Liver (tissue), 9 donors: ENCODE results near the gene SHC4. TPM values are rescaled to one million over a fixed set of nuclear protein-coding genes. Genes with fewer than 3 reads are reported as not detected.

Experiments
- DNase-seq: peaks from one replicate; pipeline ENCODE4 v3.0.0-alpha.2; 2017; ENCODE audit warnings: low spot score
- H3K27ac ChIP-seq, 2 donors: one replicate each; pipeline ENCODE4 v1.7.0; 2013; ENCODE audit warnings: inconsistent platforms in 2 of 2, low read length in 2 of 2, control low read depth in 1 of 2, low read depth in 1 of 2, mild to moderate bottlenecking in 1 of 2
- H3K27me3 ChIP-seq, 4 donors: one replicate each; pipeline versions ENCODE4 v1.6.1 to v1.7.0; 2013; ENCODE audit warnings: low read length in 3 of 4, inconsistent platforms in 1 of 4, mild to moderate bottlenecking in 1 of 4, moderate library complexity in 1 of 4; ENCODE audit not compliant: control insufficient read depth in 4 of 4, insufficient read depth in 4 of 4
- H3K36me3 ChIP-seq, 4 donors: one replicate each; pipeline versions ENCODE4 v1.6.1 to v1.7.0; 2013; ENCODE audit warnings: low read length in 3 of 4, mild to moderate bottlenecking in 3 of 4, low read depth in 1 of 4, moderate library complexity in 1 of 4; ENCODE audit not compliant: control insufficient read depth in 4 of 4, insufficient read depth in 3 of 4
- H3K4me1 ChIP-seq, 4 donors: one replicate each; pipeline versions ENCODE4 v1.6.1 to v1.7.0; 2013; ENCODE audit warnings: low read length in 3 of 4, mild to moderate bottlenecking in 3 of 4, moderate library complexity in 1 of 4; ENCODE audit not compliant: control insufficient read depth in 4 of 4, insufficient read depth in 4 of 4
- H3K4me3 ChIP-seq, 3 donors: one replicate each; pipeline versions ENCODE4 v1.6.1 to v1.7.0; 2013; ENCODE audit warnings: low read length in 3 of 3, control low read depth in 1 of 3, low read depth in 1 of 3, mild to moderate bottlenecking in 1 of 3
- H3K9ac ChIP-seq, 2 donors: one replicate each; pipeline ENCODE4 v1.7.0; 2013; ENCODE audit warnings: low read length in 2 of 2, mild to moderate bottlenecking in 2 of 2, moderate library complexity in 2 of 2, control low read depth in 1 of 2, low read depth in 1 of 2
- H3K9me3 ChIP-seq, 4 donors: one replicate each; pipeline versions ENCODE4 v1.6.1 to v1.7.0; 2013; ENCODE audit warnings: low read length in 3 of 4; ENCODE audit not compliant: control insufficient read depth in 4 of 4
- CTCF ChIP-seq: fragments of 150-350 bp; IDR thresholded peaks from 2 replicates; pipeline ENCODE4 v1.5.1; 2017; ENCODE audit warnings: improper control_type of control experiment, low read depth, low read length; ENCODE audit not compliant: missing input control
- FOXA1 ChIP-seq: IDR thresholded peaks from 2 replicates; pipeline ENCODE4 v1.6.1; 2016; ENCODE audit warnings: antibody characterized with exemption
- FOXA2 ChIP-seq: IDR thresholded peaks from 2 replicates; pipeline ENCODE4 v1.6.1; 2016; ENCODE audit warnings: antibody characterized with exemption
- HNF4A ChIP-seq, 2 donors: conservative IDR thresholded peaks; 2 replicates each; pipeline ENCODE4 v1.6.1; 2016; ENCODE audit warnings: antibody characterized with exemption in 2 of 2, mild to moderate bottlenecking in 2 of 2
- HNF4G ChIP-seq: IDR thresholded peaks from 2 replicates; pipeline ENCODE4 v1.6.1; 2016; ENCODE audit warnings: antibody characterized with exemption
- JUND ChIP-seq, 2 donors: IDR thresholded peaks; 2 replicates each; pipeline ENCODE4 v1.6.1; 2016; ENCODE audit warnings: antibody characterized with exemption in 2 of 2
- MAX ChIP-seq: IDR thresholded peaks from 2 replicates; pipeline ENCODE4 v1.6.1; 2016; ENCODE audit warnings: antibody characterized with exemption
- NR2F2 ChIP-seq: IDR thresholded peaks from 2 replicates; pipeline ENCODE4 v1.6.1; 2016; ENCODE audit warnings: antibody characterized with exemption
- REST ChIP-seq: IDR thresholded peaks from 2 replicates; pipeline ENCODE4 v1.6.1; 2016; ENCODE audit warnings: antibody characterized with exemption, mild to moderate bottlenecking
- RXRA ChIP-seq, 2 donors: IDR thresholded peaks; 2 replicates each; pipeline ENCODE4 v1.6.1; 2017 to 2018; ENCODE audit warnings: antibody characterized with exemption in 2 of 2, mild to moderate bottlenecking in 1 of 2
- SP1 ChIP-seq: IDR thresholded peaks from 2 replicates; pipeline ENCODE4 v1.6.1; 2018; ENCODE audit warnings: antibody characterized with exemption, mild to moderate bottlenecking
- YY1 ChIP-seq: IDR thresholded peaks from 2 replicates; pipeline ENCODE4 v1.6.1; 2016; ENCODE audit warnings: antibody characterized with exemption, mild to moderate bottlenecking
- ZBTB33 ChIP-seq: IDR thresholded peaks from 2 replicates; pipeline ENCODE4 v1.6.1; 2016; ENCODE audit warnings: antibody characterized with exemption
- WGBS: extraction: QIAGEN DNeasy Blood & Tissue Kit; methylation state at CpG from one replicate; pipeline ENCODE4 v1.1.7; 2013; 5-methylcytosine and 5-hydroxymethylcytosine counted together
- polyA plus RNA-seq, 2 donors: library from polyadenylated mRNA; stranded (reverse) in 1 of 2; unstranded in 1 of 2; fragments of 200-250 nt in 1 of 2; fragments of >200 nt in 1 of 2; fragmentation: Nextera tagmentation in 1 of 2; extraction: Ambion mirVana in 1 of 2; gene quantifications; one replicate each; pipeline versions ENCODE4 v1.2.1 to v1.2.3, GENCODE V29; 2013 to 2015
- total RNA-seq, 2 donors: library from RNA; depleted of rRNA; stranded (reverse); fragments of >200 nt; gene quantifications; one replicate each; pipeline ENCODE4 v1.2.3, GENCODE V29; 2014
- donor health status: healthy.
- donor health status: healthy.
- donor health status: healthy.
- donor health status: healthy.
- donor health status: healthy.

SHC4 gene
- total and polyA plus RNA-seq, 4 donors = under 0.01 to 0.19 (median 0.05) TPM

- Histone ChIP-seq H3K9ac (no peak overlapping the region), H3K4me1 (peaks cover 0 to 8% (median 3%) of the 10 kb centered on the region in 4 donors), H3K4me3 (no peak overlapping the region), H3K9me3 (no peaks in the 10 kb centered on the region), H3K27me3 (no peaks in the 10 kb centered on the region), H3K36me3 (no peaks in the 10 kb centered on the region), H3K27ac (no peak overlapping the region)
- TF ChIP-seq NR2F2 (no peak), CTCF (no peak), RXRA (IDR thresholded peaks at IDR 0.05) (peak in 1 of 2 donors; percentile 14), YY1 (peak; percentile 23), HNF4A (conservative IDR thresholded peaks at IDR 0.05) (peak; percentile 72 to 81), JUND (IDR thresholded peaks at IDR 0.05) (no peak), HNF4G (peak; percentile 33)
- 26% methylated on average over 1 of the region's 1 CpG for WGBS
- DNase-seq = no peak
These were observed 163.5 kb downstream of the SHC4 start for GRCh38 chr15:48800245-48800644.

GRCh38 chr15:48798319-48798718 is 165.4 kb downstream of the SHC4 start:
- H3K27ac ChIP-seq = no peak overlapping the region
- H3K4me1 ChIP-seq = peaks cover 0 to 9% (median 4%) of the 10 kb centered on the region in 4 donors
- TF ChIP-seq MAX (no peak), FOXA1 (no peak), NR2F2 (no peak), REST (no peak), FOXA2 (no peak), SP1 (no peak), ZBTB33 (no peak), HNF4G (no peak)
- H3K4me3 ChIP-seq = no peak overlapping the region
- 78% methylated on average over 1 of the region's 1 CpG for WGBS
- H3K27me3 ChIP-seq = no peaks in the 10 kb centered on the region
- no peaks in the 10 kb centered on the region for H3K36me3 ChIP-seq
- H3K9me3 ChIP-seq = no peaks in the 10 kb centered on the region
- H3K9ac ChIP-seq = no peak overlapping the region
- no peak for DNase-seq
